H1 (cell line): ENCODE measurements around the gene KIF23.
A peak's percentile ranks its signal among the peaks of the same experiment; 100 is the strongest.

ENCODE experiments used
- EP300 ChIP-seq, 2 experiments: IDR thresholded peaks; 1 replicate in 1 of 2; 2 replicates in 1 of 2; pipeline ENCODE4 v1.6.1; 2011 to 2012; ENCODE audit warnings: low read depth in 2 of 2, low read length in 2 of 2, mild to moderate bottlenecking in 2 of 2, borderline replicate concordance in 1 of 2, inconsistent platforms in 1 of 2, moderate library complexity in 1 of 2
- EZH2 ChIP-seq: fragments of 200-600 bp; sonication (generic); IDR thresholded peaks from 2 replicates; pipeline ENCODE4 v1.7.1; 2012; ENCODE audit warnings: low read depth, mild to moderate bottlenecking, moderate library complexity, low read length, inconsistent platforms; ENCODE audit not compliant: severe bottlenecking
- KDM1A ChIP-seq: fragments of 200-600, 300-600 bp; sonication (generic); IDR thresholded peaks from 2 replicates; pipeline ENCODE4 v1.7.1; 2016; ENCODE audit warnings: mild to moderate bottlenecking, low read length, borderline replicate concordance
- POLR2A ChIP-seq, 2 experiments: IDR thresholded peaks; 1 replicate in 1 of 2; 2 replicates in 1 of 2; pipeline ENCODE4 v1.6.1; 2011; ENCODE audit warnings: low read depth in 2 of 2, low read length in 2 of 2, mild to moderate bottlenecking in 2 of 2; ENCODE audit errors: control extremely low read depth in 1 of 2
- TEAD4 ChIP-seq: IDR thresholded peaks from 2 replicates; pipeline ENCODE4 v1.6.1; 2012; ENCODE audit warnings: low read depth, low read length, inconsistent platforms, mixed read lengths
- YY1 ChIP-seq: IDR thresholded peaks from 2 replicates; pipeline ENCODE4 v1.6.1; 2011; ENCODE audit warnings: low read depth, mild to moderate bottlenecking, low read length
- TF ChIP-seq, protein P1 (sequence below), 3 experiments: IDR thresholded peaks; 1 replicate in 2 of 3; 2 replicates in 1 of 3; pipeline versions ENCODE4 v1.5.1 to v1.6.1; 2011; ENCODE audit warnings: low read length in 3 of 3, mild to moderate bottlenecking in 3 of 3, inconsistent platforms in 2 of 3, low read depth in 1 of 3, moderate library complexity in 1 of 3; ENCODE audit not compliant: insufficient read depth in 1 of 3; ENCODE audit errors: control extremely low read depth in 1 of 3

DNA sequence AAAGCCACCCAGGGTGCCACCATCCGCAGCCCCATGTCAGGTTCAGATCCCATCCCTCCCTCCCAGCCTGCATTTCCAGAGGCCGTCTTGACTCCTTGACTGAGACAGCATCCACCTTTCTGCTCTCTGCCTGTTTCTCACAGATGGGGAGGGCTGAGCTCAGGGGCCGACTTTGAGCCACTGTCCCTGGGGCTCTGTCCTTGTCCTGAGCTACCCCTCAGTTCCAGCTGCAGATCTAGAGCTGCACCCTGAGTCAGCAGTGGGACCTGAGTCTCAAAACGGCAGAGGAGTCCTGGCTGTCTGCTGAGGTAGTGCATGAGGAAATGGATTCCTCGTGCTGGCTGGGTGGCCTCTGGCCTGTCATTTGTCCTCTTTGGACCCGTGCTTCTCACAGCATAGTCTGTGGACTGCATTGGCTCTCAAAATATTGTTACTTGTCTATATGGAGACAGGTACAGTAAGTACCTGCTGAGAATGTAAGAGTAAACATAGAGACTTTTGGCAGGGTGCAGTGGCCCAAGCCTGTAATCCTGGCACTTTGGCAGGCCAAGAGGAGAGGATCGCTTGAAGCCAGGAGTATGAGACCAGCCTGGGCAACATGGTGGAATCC lies 60.8 kb downstream of the KIF23 start:
- TF ChIP-seq YY1 (no peak), POLR2A (IDR thresholded peaks at IDR 0.05; ENCODE audit: control extremely low read depth in 1 of 2, low read depth in 2 of 2, low read length in 2 of 2) (no peak), EP300 (IDR thresholded peaks at IDR 0.05; ENCODE audit: borderline replicate concordance in 1 of 2, low read depth in 2 of 2, low read length in 2 of 2) (no peak), EZH2 (no peak), KDM1A (no peak), TEAD4 (no peak)
- TF ChIP-seq, protein P1, sequence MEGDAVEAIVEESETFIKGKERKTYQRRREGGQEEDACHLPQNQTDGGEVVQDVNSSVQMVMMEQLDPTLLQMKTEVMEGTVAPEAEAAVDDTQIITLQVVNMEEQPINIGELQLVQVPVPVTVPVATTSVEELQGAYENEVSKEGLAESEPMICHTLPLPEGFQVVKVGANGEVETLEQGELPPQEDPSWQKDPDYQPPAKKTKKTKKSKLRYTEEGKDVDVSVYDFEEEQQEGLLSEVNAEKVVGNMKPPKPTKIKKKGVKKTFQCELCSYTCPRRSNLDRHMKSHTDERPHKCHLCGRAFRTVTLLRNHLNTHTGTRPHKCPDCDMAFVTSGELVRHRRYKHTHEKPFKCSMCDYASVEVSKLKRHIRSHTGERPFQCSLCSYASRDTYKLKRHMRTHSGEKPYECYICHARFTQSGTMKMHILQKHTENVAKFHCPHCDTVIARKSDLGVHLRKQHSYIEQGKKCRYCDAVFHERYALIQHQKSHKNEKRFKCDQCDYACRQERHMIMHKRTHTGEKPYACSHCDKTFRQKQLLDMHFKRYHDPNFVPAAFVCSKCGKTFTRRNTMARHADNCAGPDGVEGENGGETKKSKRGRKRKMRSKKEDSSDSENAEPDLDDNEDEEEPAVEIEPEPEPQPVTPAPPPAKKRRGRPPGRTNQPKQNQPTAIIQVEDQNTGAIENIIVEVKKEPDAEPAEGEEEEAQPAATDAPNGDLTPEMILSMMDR (IDR thresholded peaks at IDR 0.05; ENCODE audit: control extremely low read depth in 1 of 3, insufficient read depth in 1 of 3, low read depth in 1 of 3, low read length in 3 of 3): peak in 1 of 3 experiments; percentile 18; a peak in 1 of 4 replicates
